K562 (cell line): Measurements from ENCODE around the gene DESI1. TPM values are rescaled to one million over a fixed set of nuclear protein-coding genes. Genes with fewer than 3 reads are reported as not detected.
A peak's percentile ranks its signal among the peaks of the same experiment; 100 is the strongest.

Experiments
- ARHGAP35 ChIP-seq: fragments of 450-650 bp; IDR thresholded peaks from 2 replicates; pipeline ENCODE4 v1.6.1; 2018; ENCODE audit not compliant: partially characterized antibody
- ARNT ChIP-seq, 2 experiments: fragments of 450-650 bp; IDR thresholded peaks; 2 replicates each; pipeline ENCODE4 v1.6.1; 2016; ENCODE audit warnings: mild to moderate bottlenecking in 1 of 2
- FOXA3 ChIP-seq, 2 experiments: fragments of 450-650 bp in 1 of 2; sonication (generic) in 1 of 2; formaldehyde crosslinking; IDR thresholded peaks in 1 of 2; conservative IDR thresholded peaks in 1 of 2; 2 replicates each; pipeline versions ENCODE4 v1.4.0 to v1.8.0; 2020 to 2022; ENCODE audit warnings: mild to moderate bottlenecking in 2 of 2, missing genetic modification reagents in 1 of 2
- ID3 ChIP-seq, 2 experiments: fragments of 250-450 bp in 1 of 2; fragments of 450-650 bp in 1 of 2; sonication (Bioruptor Pico) in 1 of 2; IDR thresholded peaks; 2 replicates each; pipeline versions ENCODE4 v1.6.1 to v1.8.0; 2016 to 2021; ENCODE audit warnings: mild to moderate bottlenecking in 2 of 2, moderate library complexity in 2 of 2, missing compliant biosample characterization in 1 of 2, missing genetic modification characterization in 1 of 2
- MAZ ChIP-seq, 2 experiments: fragments of 450-650 bp in 1 of 2; sonication (generic) in 1 of 2; formaldehyde crosslinking; IDR thresholded peaks in 1 of 2; conservative IDR thresholded peaks in 1 of 2; 2 replicates each; pipeline versions ENCODE4 v1.4.0 to v1.5.0; 2020; ENCODE audit warnings: mild to moderate bottlenecking in 1 of 2, missing genetic modification reagents in 1 of 2
- MIER1 ChIP-seq: fragments of 450-650 bp; IDR thresholded peaks from 2 replicates; pipeline ENCODE4 v1.6.1; 2016; ENCODE audit warnings: antibody characterized with exemption, mild to moderate bottlenecking, low read depth
- NR2C2 ChIP-seq, 2 experiments: fragments of 200-800 bp in 1 of 2; sonication (Bioruptor generic) in 1 of 2; sonication (generic) in 1 of 2; formaldehyde crosslinking in 1 of 2; IDR thresholded peaks; 2 replicates each; pipeline versions ENCODE4 v1.6.1 to v1.8.0; 2016 to 2022; ENCODE audit warnings: mild to moderate bottlenecking in 1 of 2, missing compliant biosample characterization in 1 of 2, missing genetic modification characterization in 1 of 2, missing genetic modification reagents in 1 of 2
- NR2F6 ChIP-seq: fragments of 450-650 bp; formaldehyde crosslinking; IDR thresholded peaks from 2 replicates; pipeline ENCODE4 v1.4.0; 2020; ENCODE audit warnings: mild to moderate bottlenecking
- OTX1 ChIP-seq: fragments of 450-650 bp; formaldehyde crosslinking; IDR thresholded peaks from 2 replicates; pipeline ENCODE4 v1.4.0; 2022; ENCODE audit warnings: mild to moderate bottlenecking
- PYGO2 ChIP-seq: fragments of 450-650 bp; IDR thresholded peaks from 2 replicates; pipeline ENCODE4 v1.6.1; 2016; ENCODE audit warnings: mild to moderate bottlenecking, missing genetic modification characterization, moderate library complexity, missing compliant biosample characterization
- RBBP5 ChIP-seq: fragments of 200-600 bp; sonication (generic); IDR thresholded peaks from 2 replicates; pipeline ENCODE4 v1.6.1; 2012; ENCODE audit warnings: borderline replicate concordance, mild to moderate bottlenecking, low read length, control low read depth, inconsistent platforms; ENCODE audit not compliant: insufficient read depth, poor library complexity, severe bottlenecking
- RFX1 ChIP-seq: fragments of 450-650 bp; IDR thresholded peaks from 2 replicates; pipeline ENCODE4 v1.6.1; 2016; ENCODE audit warnings: mild to moderate bottlenecking, moderate library complexity
- SLC30A9 ChIP-seq: fragments of 250-450 bp; sonication (Bioruptor Pico); IDR thresholded peaks from 2 replicates; pipeline ENCODE4 v1.8.0; 2022; ENCODE audit warnings: mild to moderate bottlenecking, moderate library complexity
- ZBTB34 ChIP-seq: fragments of 250-450 bp; sonication (Bioruptor Pico); IDR thresholded peaks from 2 replicates; pipeline ENCODE4 v1.8.0; 2021; ENCODE audit warnings: mild to moderate bottlenecking, moderate library complexity
- polyA plus RNA-seq, 8 experiments: library from polyadenylated mRNA; depleted of rRNA in 4 of 8; stranded (reverse) in 5 of 8; unstranded in 3 of 8; fragments of >200 nt; fragmentation: Nextera tagmentation in 2 of 8; fragmentation: Illumina TruSeq in 1 of 8; extraction: Ambion mirVana in 2 of 8; extraction: Trizol in 1 of 8; gene quantifications; 2 replicates each; pipeline versions ENCODE4 v1.2.1 to v1.2.3, GENCODE V29; 2011 to 2014; ENCODE audit warnings: inconsistent platforms in 1 of 8, missing spikeins in 1 of 8
- total RNA-seq, 7 experiments: library from RNA; depleted of rRNA in 6 of 7; stranded (reverse); fragments of >200 nt in 6 of 7; fragmentation: Illumina TruSeq in 2 of 7; extraction: Trizol in 2 of 7; gene quantifications; 2 replicates each; pipeline versions ENCODE4 v1.2.1 to v1.2.3, GENCODE V29; 2011 to 2021; ENCODE audit warnings: low replicate concordance in 1 of 7
- TF ChIP-seq, protein P1 (sequence below): fragments of 450-650 bp; formaldehyde crosslinking; IDR thresholded peaks from 2 replicates; pipeline ENCODE4 v1.4.0; 2020; ENCODE audit warnings: mild to moderate bottlenecking, moderate library complexity
- TF ChIP-seq, protein P2 (sequence below): sonication (generic); formaldehyde crosslinking; IDR thresholded peaks from 2 replicates; pipeline ENCODE4 v1.8.0; 2022; ENCODE audit warnings: mild to moderate bottlenecking, missing genetic modification reagents, borderline replicate concordance
- TF ChIP-seq, protein P3 (sequence below): fragments of 250-450 bp; sonication (Bioruptor Pico); IDR thresholded peaks from 2 replicates; pipeline ENCODE4 v1.4.0; 2020; ENCODE audit warnings: mild to moderate bottlenecking, moderate library complexity, borderline replicate concordance

DESI1 gene
- total and polyA plus RNA-seq, 9 of the 15 experiments (the other 6 are each of a cell fraction or from before 2014, with no cell fraction given), result 7.2 to 45.9 (median 29.8) TPM

DNA sequence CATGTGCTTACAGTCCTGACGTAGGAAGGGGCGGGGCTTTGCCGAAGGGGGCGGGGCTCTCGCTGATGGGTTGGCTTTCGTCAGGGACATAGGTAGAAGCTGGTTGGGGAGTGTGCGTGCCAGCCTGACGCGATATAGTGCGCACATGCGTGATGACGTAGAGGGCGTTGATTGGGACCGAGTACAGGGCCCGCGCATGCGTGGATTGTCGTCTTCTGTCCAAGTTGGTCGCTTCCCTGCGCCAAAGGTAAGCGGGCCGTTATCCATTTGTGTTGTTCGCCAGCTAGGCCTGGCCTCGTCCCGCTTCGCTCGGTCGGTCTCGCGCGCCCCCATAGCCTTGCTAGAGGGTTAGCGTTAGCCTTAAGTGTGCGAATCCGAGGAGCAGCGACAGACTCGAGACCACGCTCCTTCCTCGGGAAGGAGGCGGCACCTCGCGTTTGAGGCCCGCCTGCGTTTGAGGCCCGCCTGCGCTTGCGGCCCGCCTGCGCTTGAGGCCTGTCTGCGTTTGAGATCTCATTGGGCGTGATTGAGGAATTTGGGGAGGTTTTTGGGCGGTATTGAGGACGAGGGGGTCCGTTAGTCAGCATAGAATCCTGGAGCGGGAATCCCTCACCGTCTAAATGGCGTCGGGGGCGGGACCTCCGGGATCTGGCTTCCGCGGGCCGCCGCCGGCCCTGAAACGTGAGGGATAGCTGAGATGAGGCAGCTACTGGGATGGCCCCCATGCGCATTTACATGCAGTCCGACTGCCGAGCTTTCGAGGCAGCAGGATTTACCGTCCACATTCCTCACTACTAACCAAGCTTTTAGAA is 462 bp upstream of the DESI1 start, which contains the start of gene XRCC6 (continued):
- TF ChIP-seq ID3 (CRISPR knock-in tag; IDR thresholded peaks at IDR 0.05) (no peak), ID3 (tag; IDR thresholded peaks at IDR 0.05) (0 out of 2 replicates have a peak, but pooled peaks have one; percentile 23), RBBP5 (peak; percentile 78), OTX1 (CRISPR knock-in tag) (no peak), ZBTB34 (CRISPR knock-in tag) (no peak), ARNT (IDR thresholded peaks at IDR 0.05) (no peak), NR2F6 (CRISPR knock-in tag) (no peak), MAZ (CRISPR knock-in tag; conservative IDR thresholded peaks at IDR 0.05 in 1 of 2, IDR thresholded peaks at IDR 0.05 in 1 of 2) (peak in 1 of 2 experiments; percentile 26; a peak in 1 of 4 replicates), SLC30A9 (CRISPR knock-in tag) (no peak), NR2C2 (CRISPR knock-in tag; IDR thresholded peaks at IDR 0.05) (no peak), NR2C2 (tag; IDR thresholded peaks at IDR 0.05) (no peak), FOXA3 (CRISPR knock-in tag; conservative IDR thresholded peaks at IDR 0.05 in 1 of 2, IDR thresholded peaks at IDR 0.05 in 1 of 2) (peak in 1 of 2 experiments; percentile 67; a peak in 1 of 4 replicates), MIER1 (no peak), PYGO2 (tag) (no peak), ARHGAP35 (no peak), RFX1 (no peak)
- TF ChIP-seq, protein P1, sequence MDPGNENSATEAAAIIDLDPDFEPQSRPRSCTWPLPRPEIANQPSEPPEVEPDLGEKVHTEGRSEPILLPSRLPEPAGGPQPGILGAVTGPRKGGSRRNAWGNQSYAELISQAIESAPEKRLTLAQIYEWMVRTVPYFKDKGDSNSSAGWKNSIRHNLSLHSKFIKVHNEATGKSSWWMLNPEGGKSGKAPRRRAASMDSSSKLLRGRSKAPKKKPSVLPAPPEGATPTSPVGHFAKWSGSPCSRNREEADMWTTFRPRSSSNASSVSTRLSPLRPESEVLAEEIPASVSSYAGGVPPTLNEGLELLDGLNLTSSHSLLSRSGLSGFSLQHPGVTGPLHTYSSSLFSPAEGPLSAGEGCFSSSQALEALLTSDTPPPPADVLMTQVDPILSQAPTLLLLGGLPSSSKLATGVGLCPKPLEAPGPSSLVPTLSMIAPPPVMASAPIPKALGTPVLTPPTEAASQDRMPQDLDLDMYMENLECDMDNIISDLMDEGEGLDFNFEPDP (CRISPR knock-in tag), result no peak
- TF ChIP-seq, protein P2, sequence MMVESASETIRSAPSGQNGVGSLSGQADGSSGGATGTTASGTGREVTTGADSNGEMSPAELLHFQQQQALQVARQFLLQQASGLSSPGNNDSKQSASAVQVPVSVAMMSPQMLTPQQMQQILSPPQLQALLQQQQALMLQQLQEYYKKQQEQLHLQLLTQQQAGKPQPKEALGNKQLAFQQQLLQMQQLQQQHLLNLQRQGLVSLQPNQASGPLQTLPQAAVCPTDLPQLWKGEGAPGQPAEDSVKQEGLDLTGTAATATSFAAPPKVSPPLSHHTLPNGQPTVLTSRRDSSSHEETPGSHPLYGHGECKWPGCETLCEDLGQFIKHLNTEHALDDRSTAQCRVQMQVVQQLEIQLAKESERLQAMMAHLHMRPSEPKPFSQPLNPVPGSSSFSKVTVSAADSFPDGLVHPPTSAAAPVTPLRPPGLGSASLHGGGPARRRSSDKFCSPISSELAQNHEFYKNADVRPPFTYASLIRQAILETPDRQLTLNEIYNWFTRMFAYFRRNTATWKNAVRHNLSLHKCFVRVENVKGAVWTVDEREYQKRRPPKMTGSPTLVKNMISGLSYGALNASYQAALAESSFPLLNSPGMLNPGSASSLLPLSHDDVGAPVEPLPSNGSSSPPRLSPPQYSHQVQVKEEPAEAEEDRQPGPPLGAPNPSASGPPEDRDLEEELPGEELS (CRISPR knock-in tag), result no peak; the same call in 1 of the 2 replicates
- TF ChIP-seq, protein P3, sequence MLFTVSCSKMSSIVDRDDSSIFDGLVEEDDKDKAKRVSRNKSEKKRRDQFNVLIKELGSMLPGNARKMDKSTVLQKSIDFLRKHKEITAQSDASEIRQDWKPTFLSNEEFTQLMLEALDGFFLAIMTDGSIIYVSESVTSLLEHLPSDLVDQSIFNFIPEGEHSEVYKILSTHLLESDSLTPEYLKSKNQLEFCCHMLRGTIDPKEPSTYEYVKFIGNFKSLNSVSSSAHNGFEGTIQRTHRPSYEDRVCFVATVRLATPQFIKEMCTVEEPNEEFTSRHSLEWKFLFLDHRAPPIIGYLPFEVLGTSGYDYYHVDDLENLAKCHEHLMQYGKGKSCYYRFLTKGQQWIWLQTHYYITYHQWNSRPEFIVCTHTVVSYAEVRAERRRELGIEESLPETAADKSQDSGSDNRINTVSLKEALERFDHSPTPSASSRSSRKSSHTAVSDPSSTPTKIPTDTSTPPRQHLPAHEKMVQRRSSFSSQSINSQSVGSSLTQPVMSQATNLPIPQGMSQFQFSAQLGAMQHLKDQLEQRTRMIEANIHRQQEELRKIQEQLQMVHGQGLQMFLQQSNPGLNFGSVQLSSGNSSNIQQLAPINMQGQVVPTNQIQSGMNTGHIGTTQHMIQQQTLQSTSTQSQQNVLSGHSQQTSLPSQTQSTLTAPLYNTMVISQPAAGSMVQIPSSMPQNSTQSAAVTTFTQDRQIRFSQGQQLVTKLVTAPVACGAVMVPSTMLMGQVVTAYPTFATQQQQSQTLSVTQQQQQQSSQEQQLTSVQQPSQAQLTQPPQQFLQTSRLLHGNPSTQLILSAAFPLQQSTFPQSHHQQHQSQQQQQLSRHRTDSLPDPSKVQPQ, result no peak
